ENCODE results near the gene ZNF468.

GRCh38 chr19:52897138-52897935, 39.9 kb upstream of the ZNF468 start, which contains the start of gene ZNF320:
- TF ChIP-seq POLR2AphosphoS5 (IDR thresholded peaks at IDR 0.05; ENCODE audit: low read depth, low read length) = no peak
- TF ChIP-seq POLR2A (IDR thresholded peaks at IDR 0.05; ENCODE audit: low read depth, low read length) = peak; percentile 41; the same call in 1 of the 2 replicates
- TF ChIP-seq TAF1 (IDR thresholded peaks at IDR 0.05; ENCODE audit: borderline replicate concordance, low read depth, low read length) = no peak
